H9 (cell line): Measurements from ENCODE around the gene XIRP1. TPM values are rescaled to one million over a fixed set of nuclear protein-coding genes. Genes with fewer than 3 reads are reported as not detected.

Experiments used
- DNase-seq: peaks from one replicate; pipeline ENCODE4 v3.0.0-alpha.2; 2017
- H2AFZ ChIP-seq: one replicate; pipeline ENCODE4 v1.6.1; 2013; ENCODE audit warnings: mild to moderate bottlenecking, low read length, control low read depth, moderate library complexity
- H2AK5ac ChIP-seq: 2 replicates; pipeline ENCODE4 v1.6.1; 2013; ENCODE audit warnings: low read length, control low read depth, mixed read lengths; ENCODE audit not compliant: insufficient read length
- H2BK120ac ChIP-seq: one replicate; pipeline ENCODE4 v1.6.1; 2013; ENCODE audit warnings: low read depth, mild to moderate bottlenecking, low read length, control low read depth, inconsistent platforms; ENCODE audit not compliant: poor library complexity, severe bottlenecking
- H2BK12ac ChIP-seq: 2 replicates; pipeline ENCODE4 v1.6.1; 2013; ENCODE audit warnings: low read length, control low read depth, mixed read lengths, low read depth; ENCODE audit not compliant: insufficient read length
- H2BK15ac ChIP-seq: 2 replicates; pipeline ENCODE4 v1.6.1; 2013; ENCODE audit warnings: low read depth, low read length, control low read depth
- H2BK20ac ChIP-seq: one replicate; pipeline ENCODE4 v1.6.1; 2013; ENCODE audit warnings: low read depth, mild to moderate bottlenecking, low read length, control low read depth, inconsistent platforms; ENCODE audit not compliant: poor library complexity, severe bottlenecking
- H2BK5ac ChIP-seq: 2 replicates; pipeline ENCODE4 v1.6.1; 2013; ENCODE audit warnings: low read length, control low read depth, mixed read lengths; ENCODE audit not compliant: insufficient read length
- H3K14ac ChIP-seq: 2 replicates; pipeline ENCODE4 v1.6.1; 2013; ENCODE audit warnings: low read length, control low read depth; ENCODE audit not compliant: insufficient read depth
- H3K18ac ChIP-seq: 2 replicates; pipeline ENCODE4 v1.6.1; 2013; ENCODE audit warnings: low read depth, mild to moderate bottlenecking, mixed read lengths, low read length, control low read depth; ENCODE audit not compliant: insufficient read length
- H3K23ac ChIP-seq: 2 replicates; pipeline ENCODE4 v1.6.1; 2013; ENCODE audit warnings: low read length, control low read depth, mixed read lengths, low read depth; ENCODE audit not compliant: insufficient read length
- H3K23me2 ChIP-seq: 2 replicates; pipeline ENCODE4 v1.6.1; 2013; ENCODE audit warnings: low read depth, mild to moderate bottlenecking, mixed read lengths, low read length, control low read depth; ENCODE audit not compliant: insufficient read length, poor library complexity, severe bottlenecking
- H3K27ac ChIP-seq: 2 replicates; pipeline ENCODE4 v1.5.1; 2013; ENCODE audit warnings: low read length, control low read depth, mixed read lengths, low read depth; ENCODE audit not compliant: insufficient read length
- H3K27me3 ChIP-seq: 2 replicates; pipeline ENCODE4 v1.6.1; 2013; ENCODE audit warnings: low read length, control low read depth, inconsistent platforms; ENCODE audit not compliant: insufficient read depth
- H3K4ac ChIP-seq: 2 replicates; pipeline ENCODE4 v1.6.1; 2013; ENCODE audit warnings: low read depth, mild to moderate bottlenecking, control low read depth, inconsistent platforms, low read length, moderate library complexity
- H3K4me1 ChIP-seq: 2 replicates; pipeline ENCODE4 v1.6.1; 2013; ENCODE audit warnings: low read length, control low read depth, inconsistent platforms; ENCODE audit not compliant: insufficient read depth
- H3K4me2 ChIP-seq: 2 replicates; pipeline ENCODE4 v1.6.1; 2013; ENCODE audit warnings: low read length, control low read depth, mixed read lengths; ENCODE audit not compliant: insufficient read length, insufficient read depth
- H3K56ac ChIP-seq: 2 replicates; pipeline ENCODE4 v1.6.1; 2013; ENCODE audit warnings: low read depth, mild to moderate bottlenecking, mixed read lengths, low read length, control low read depth; ENCODE audit not compliant: insufficient read length
- H3K79me1 ChIP-seq: 2 replicates; pipeline ENCODE4 v1.6.1; 2013; ENCODE audit warnings: low read depth, mild to moderate bottlenecking, moderate library complexity, low read length, control low read depth, inconsistent platforms; ENCODE audit not compliant: insufficient read depth, poor library complexity, severe bottlenecking
- H3K79me2 ChIP-seq: 2 replicates; pipeline ENCODE4 v1.6.1; 2013; ENCODE audit warnings: low read length, control low read depth, inconsistent platforms; ENCODE audit not compliant: insufficient read depth
- H3K9ac ChIP-seq: 2 replicates; pipeline ENCODE4 v1.6.1; 2013; ENCODE audit warnings: low read length, control low read depth, mixed read lengths; ENCODE audit not compliant: insufficient read length; ENCODE audit errors: extremely low read depth
- H3K9me3 ChIP-seq: one replicate; pipeline ENCODE4 v1.6.1; 2013; ENCODE audit warnings: low read depth, low read length, inconsistent platforms; ENCODE audit not compliant: control insufficient read depth
- H3T11ph ChIP-seq: one replicate; pipeline ENCODE4 v1.6.1; 2013; ENCODE audit warnings: mild to moderate bottlenecking, low read length, control low read depth, inconsistent platforms
- H4K20me1 ChIP-seq: one replicate; pipeline ENCODE4 v1.6.1; 2013; ENCODE audit not compliant: control insufficient read depth, insufficient read length, insufficient read depth
- H4K5ac ChIP-seq: 2 replicates; pipeline ENCODE4 v1.6.1; 2013; ENCODE audit warnings: low read depth, mild to moderate bottlenecking, mixed read lengths, low read length, control low read depth; ENCODE audit not compliant: insufficient read length
- H4K8ac ChIP-seq: replicated peaks from 2 replicates; pipeline ENCODE4 v1.6.1; 2013; ENCODE audit warnings: low read length, control low read depth, mixed read lengths, low read depth; ENCODE audit not compliant: insufficient read length
- H4K91ac ChIP-seq: 2 replicates; pipeline ENCODE4 v1.6.1; 2013; ENCODE audit warnings: low read depth, mild to moderate bottlenecking, moderate library complexity, mixed read lengths, low read length, control low read depth; ENCODE audit not compliant: insufficient read length
- H3K27ac Mint-ChIP-seq, 3 experiments: 2 replicates in 2 of 3; 3 replicates in 1 of 3; pipeline ENCODE4 v1.8.0; 2020 to 2021; ENCODE audit warnings: mixed read lengths in 3 of 3, mild to moderate bottlenecking in 1 of 3, moderate library complexity in 1 of 3
- H3K27me3 Mint-ChIP-seq: 2 replicates; pipeline ENCODE4 v1.8.0; 2021; ENCODE audit warnings: low read depth, mild to moderate bottlenecking, moderate library complexity, mixed read lengths
- H3K36me3 Mint-ChIP-seq, 3 experiments: 2 replicates in 2 of 3; 3 replicates in 1 of 3; pipeline ENCODE4 v1.8.0; 2020 to 2021; ENCODE audit warnings: low read depth in 3 of 3, mixed read lengths in 3 of 3; ENCODE audit not compliant: insufficient read depth in 1 of 3
- H3K4me1 Mint-ChIP-seq, 2 experiments: 2 replicates each; pipeline ENCODE4 v1.8.0; 2020; ENCODE audit warnings: mixed read lengths in 2 of 2
- H3K4me3 Mint-ChIP-seq, 2 experiments: 2 replicates in 1 of 2; 3 replicates in 1 of 2; pipeline ENCODE4 v1.8.0; 2020 to 2021; ENCODE audit warnings: mild to moderate bottlenecking in 2 of 2, mixed read lengths in 2 of 2, moderate library complexity in 1 of 2
- H3K9me3 Mint-ChIP-seq, 2 experiments: 2 replicates in 1 of 2; 3 replicates in 1 of 2; pipeline ENCODE4 v1.8.0; 2020; ENCODE audit warnings: mild to moderate bottlenecking in 2 of 2, mixed read lengths in 2 of 2, moderate library complexity in 1 of 2
- CTCF ChIP-seq: fragments of 200-600 bp; sonication (generic); conservative IDR thresholded peaks from 3 replicates; pipeline ENCODE4 v1.8.0; 2021; ENCODE audit warnings: antibody characterized with exemption, mild to moderate bottlenecking
- WGBS: extraction: QIAGEN DNeasy Blood & Tissue Kit; methylation state at CpG from one replicate; pipeline ENCODE4 v1.1.7; 2013; ENCODE audit warnings: missing lambda C conversion rate, low lambda C conversion rate, mixed read lengths; ENCODE audit not compliant: insufficient read length; ENCODE audit errors: extremely low coverage; 5-methylcytosine and 5-hydroxymethylcytosine counted together
- total RNA-seq: library from RNA; stranded (reverse); gene quantifications from 2 replicates; pipeline ENCODE4 v1.2.1, GENCODE V29; 2021

Gene XIRP1
- total RNA-seq, 1 experiment from 2014 or later, result not detected

- H3T11ph ChIP-seq, result no peak overlapping the region
- H3K27ac ChIP-seq, result no peak overlapping the region
- H3K27me3 ChIP-seq, result no peaks in the 10 kb centered on the region; the same call in none of the 2 replicates
- H4K20me1 ChIP-seq, result no peaks in the 10 kb centered on the region
- no peak for TF ChIP-seq CTCF
- H4K5ac ChIP-seq, result no peak overlapping the region
- no peaks in the 10 kb centered on the region for H3K79me1 ChIP-seq
- H3K9ac ChIP-seq, result no peak overlapping the region
- no peak overlapping the region for H3K23ac ChIP-seq
- H3K9me3 ChIP-seq, result no peaks in the 10 kb centered on the region
- H3K9me3 Mint-ChIP-seq, result peaks cover 6 to 10% of the 10 kb centered on the region in 2 experiments
- H2BK12ac ChIP-seq, result no peak overlapping the region
- H2AK5ac ChIP-seq, result no peak overlapping the region
- peaks cover 30 to 34% of the 10 kb centered on the region in 2 experiments for H3K4me1 Mint-ChIP-seq
- H2AFZ ChIP-seq, result no peak overlapping the region
- H3K14ac ChIP-seq, result no peak overlapping the region
- no peak overlapping the region for H3K4ac ChIP-seq
- H3K23me2 ChIP-seq, result peaks cover 7% of the 10 kb centered on the region
- H3K56ac ChIP-seq, result no peak overlapping the region
- H2BK120ac ChIP-seq, result no peak overlapping the region
- no peaks in the 10 kb centered on the region for H3K79me2 ChIP-seq
- no peak overlapping the region for H4K91ac ChIP-seq
- no peak overlapping the region for H2BK5ac ChIP-seq
- no peak overlapping the region for H2BK15ac ChIP-seq
- H3K4me1 ChIP-seq, result peaks cover 10% of the 10 kb centered on the region; the same call in 1 of the 2 replicates
- no peak overlapping the region for H4K8ac ChIP-seq
- H3K27ac Mint-ChIP-seq, result peak overlapping the region; percentile 1 to 38 (median 14); a peak in 3 of 7 replicates
- no peak overlapping the region for H3K4me2 ChIP-seq
- 0 out of 5 replicates have a peak overlapping the region, but pooled peaks of 1 of the 2 experiments have one; percentile 2 for H3K4me3 Mint-ChIP-seq
- no peaks in the 10 kb centered on the region for H3K36me3 Mint-ChIP-seq
- no peak overlapping the region for H3K18ac ChIP-seq
- no CpG with 5 or more reads among the region's 6 CpGs for WGBS
- DNase-seq, result no peak
- H2BK20ac ChIP-seq, result no peak overlapping the region
- peaks cover 28% of the 10 kb centered on the region for H3K27me3 Mint-ChIP-seq
These were observed 16.2 kb downstream of the XIRP1 start for GRCh38 chr3:39176025-39176714.
